Subcutaneous adipose tissue (tissue), 4 donors: ENCODE measurements around the gene RBM19. TPM values are rescaled to one million over a fixed set of nuclear protein-coding genes. Genes with fewer than 3 reads are reported as not detected.

Experiments
- CTCF ChIP-seq: fragments of 450-650 bp; IDR thresholded peaks from one replicate; pipeline ENCODE4 v1.5.1; 2016; ENCODE audit warnings: low read depth, mild to moderate bottlenecking, control low read depth, antibody characterized with exemption, moderate library complexity
- total RNA-seq, 4 donors: library from RNA; depleted of rRNA; stranded (reverse); fragments of >200 nt; gene quantifications; one replicate each; pipeline ENCODE4 v1.1.0, GENCODE V29; 2016

Gene RBM19
- total RNA-seq, 4 donors from 2014 or later = 19.2 to 54.4 (median 32.1) TPM

GRCh38 chr12:113959096-113959495, 7.0 kb downstream of the RBM19 start:
- no peak for TF ChIP-seq CTCF

GRCh38 chr12:113958108-113958507, 8.0 kb downstream of the RBM19 start:
- no peak for TF ChIP-seq CTCF

- no peak for TF ChIP-seq CTCF
Observed at GRCh38 chr12:113957627-113958026, 8.5 kb downstream of the RBM19 start.

- no peak for TF ChIP-seq CTCF
Observed at GRCh38 chr12:113955109-113955970, 10.8 kb downstream of the RBM19 start.

GRCh38 chr12:113954547-113954946, 11.6 kb downstream of the RBM19 start:
- TF ChIP-seq CTCF = no peak

- no peak for TF ChIP-seq CTCF
Observed at GRCh38 chr12:113950873-113951272, 15.3 kb downstream of the RBM19 start.

GRCh38 chr12:113949321-113950305, 16.5 kb downstream of the RBM19 start:
- no peak for TF ChIP-seq CTCF
